Aorta (tissue), 5 donors: Measurements from ENCODE around the gene AQR. TPM values are rescaled to one million over a fixed set of nuclear protein-coding genes. Genes with fewer than 3 reads are reported as not detected.

Experiments
- ATAC-seq: fragments of 200-7000 bp; cut with Tn5 transposase; one replicate; pipeline ENCODE4 v1.9.1; 2022; ENCODE audit warnings: moderate library complexity; ENCODE audit not compliant: low FRiP score
- DNase-seq, 2 donors: peaks; one replicate each; pipeline ENCODE4 v3.0.0-alpha.2; 2020
- H3K27ac ChIP-seq, 2 donors: one replicate each; pipeline ENCODE4 v1.5.1; 2013; ENCODE audit warnings: low read length in 2 of 2, mild to moderate bottlenecking in 2 of 2, moderate library complexity in 2 of 2, control low read depth in 1 of 2, inconsistent platforms in 1 of 2, low read depth in 1 of 2
- H3K27me3 ChIP-seq, 2 donors: one replicate each; pipeline ENCODE4 v1.6.1; 2013; ENCODE audit warnings: control low read depth in 1 of 2, low read length in 1 of 2, mild to moderate bottlenecking in 1 of 2, moderate library complexity in 1 of 2; ENCODE audit not compliant: insufficient read depth in 2 of 2, control insufficient read depth in 1 of 2
- H3K36me3 ChIP-seq, 2 donors: one replicate each; pipeline ENCODE4 v1.6.1; 2013; ENCODE audit warnings: control low read depth in 1 of 2, low read length in 1 of 2, mild to moderate bottlenecking in 1 of 2; ENCODE audit not compliant: insufficient read depth in 2 of 2, control insufficient read depth in 1 of 2
- H3K4me1 ChIP-seq, 2 donors: one replicate each; pipeline ENCODE4 v1.6.1; 2013; ENCODE audit warnings: low read length in 2 of 2, control low read depth in 1 of 2, mild to moderate bottlenecking in 1 of 2, moderate library complexity in 1 of 2; ENCODE audit not compliant: insufficient read depth in 2 of 2, control insufficient read depth in 1 of 2
- H3K4me3 ChIP-seq, 2 donors: one replicate each; pipeline ENCODE4 v1.5.1; 2013; ENCODE audit warnings: low read length in 2 of 2, control low read depth in 1 of 2, mild to moderate bottlenecking in 1 of 2
- H3K9me3 ChIP-seq: one replicate; pipeline ENCODE4 v1.6.1; 2013; ENCODE audit warnings: mild to moderate bottlenecking, low read length; ENCODE audit not compliant: control insufficient read depth
- WGBS, 2 donors: extraction: QIAGEN DNeasy Blood & Tissue Kit; methylation state at CpG; one replicate each; pipeline ENCODE4 v1.1.7; 2013; 5-methylcytosine and 5-hydroxymethylcytosine counted together
- intact Hi-C, 2 donors: fragments of 100-400 bp; cut with DNase I; formaldehyde crosslinking; loops; one replicate each; pipeline versions ENCODE4 v1.14.2 to v1.15.0; 2022
- polyA plus RNA-seq, 2 donors: library from polyadenylated mRNA; stranded (reverse); fragments of 200-250 nt; gene quantifications; one replicate each; pipeline ENCODE4 v1.2.3, GENCODE V29; 2013
- total RNA-seq, 2 donors: library from RNA; stranded (reverse); fragmentation: NEBNext Ultra II Directional; extraction: Animal tissue kit (Norgen Biotek cat#: 25700); gene quantifications; one replicate each; pipeline ENCODE4 v1.2.1, GENCODE V29; 2021
- donor health status: healthy with polysubstance abuse.
- donor health status: Bipolar disorder and iron deficiency.
- donor health status: DM: no; HTN: no; CAD: no.
- donor health status: DM: no; HTN: no; CAD: no.
- donor health status: DM: yes; HTN: yes; CAD: no.

Gene AQR
- total and polyA plus RNA-seq, 4 donors: 3.8 to 28.9 (median 19.8) TPM

DNA sequence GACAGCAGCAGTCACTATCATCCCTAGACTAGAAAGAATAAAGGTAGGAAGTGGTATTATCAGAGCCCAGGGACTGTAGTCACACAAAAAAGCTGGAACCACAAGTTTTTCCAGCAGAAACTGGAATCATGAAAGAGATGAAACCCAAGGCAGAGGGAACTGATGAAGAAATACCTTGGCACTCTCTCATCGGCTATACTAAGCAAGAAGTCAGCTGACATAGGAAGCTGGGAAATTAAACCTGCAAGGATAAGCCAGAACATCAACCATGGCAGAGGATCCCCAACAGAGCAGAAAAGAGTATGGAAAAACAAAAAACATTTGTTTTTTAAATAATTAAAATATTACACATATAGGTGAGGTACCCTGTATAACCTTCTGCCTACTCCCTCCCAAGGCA is 86.5 kb downstream of the AQR start:
- H3K4me3 ChIP-seq: no peak overlapping the region
- DNase-seq (no peak), ATAC-seq (no peak)
- peaks cover 0 to 4% of the 10 kb centered on the region in 2 donors for H3K36me3 ChIP-seq
- 92% methylated on average over 1 of the region's 1 CpG for WGBS, 2 donors
- H3K27me3 ChIP-seq: no peaks in the 10 kb centered on the region
- intact Hi-C loops: no loop called here
- H3K27ac ChIP-seq: no peak overlapping the region
- H3K9me3 ChIP-seq: no peaks in the 10 kb centered on the region
- no peaks in the 10 kb centered on the region for H3K4me1 ChIP-seq

DNA sequence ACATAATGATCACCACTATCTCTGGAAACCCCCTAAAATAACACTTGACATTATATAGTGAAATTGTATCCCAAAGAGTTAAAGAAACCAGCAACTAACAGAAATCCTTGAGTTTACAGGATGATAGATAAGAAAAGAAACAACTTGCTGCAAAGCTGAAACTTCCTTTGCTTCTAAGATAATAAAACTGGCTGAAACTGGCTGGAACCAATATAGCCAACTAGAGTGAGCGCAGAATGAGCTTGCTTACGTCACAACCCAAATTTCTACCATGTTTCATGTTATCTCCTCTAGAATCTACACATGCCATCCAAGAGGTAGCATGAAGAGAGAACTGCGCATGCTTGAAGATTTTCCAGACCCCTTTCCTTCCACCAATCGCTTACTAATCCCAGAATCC is 90.4 kb downstream of the AQR start:
- no peak overlapping the region for H3K27ac ChIP-seq
- H3K27me3 ChIP-seq: no peaks in the 10 kb centered on the region
- WGBS, 2 donors: 71% methylated on average over 4 of the region's 4 CpGs
- H3K36me3 ChIP-seq: peaks cover 0 to 4% of the 10 kb centered on the region in 2 donors
- no peaks in the 10 kb centered on the region for H3K9me3 ChIP-seq
- DNase-seq (no peak), ATAC-seq (no peak)
- H3K4me1 ChIP-seq: no peaks in the 10 kb centered on the region
- H3K4me3 ChIP-seq: no peak overlapping the region
- intact Hi-C loops: no loop called here

DNA sequence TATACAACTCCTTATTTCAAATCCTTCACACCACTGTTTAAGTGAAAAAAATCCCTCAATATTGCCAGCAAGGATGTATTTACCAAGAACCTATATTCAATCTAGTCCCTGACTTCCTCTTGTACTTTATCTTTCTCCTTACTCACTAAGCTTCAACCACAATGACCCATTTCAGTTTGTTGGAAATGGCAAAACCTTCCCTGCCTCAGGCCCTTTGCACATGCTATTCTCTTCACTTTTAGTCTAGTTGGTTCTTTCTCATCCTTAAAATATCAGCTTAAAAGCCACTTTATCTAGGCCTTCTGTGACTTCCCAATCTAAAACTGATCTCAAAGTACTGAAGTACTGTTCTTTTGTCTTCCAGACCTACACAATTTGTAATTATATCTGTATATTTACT is 92.9 kb downstream of the AQR start:
- Histone ChIP-seq H3K4me3 (no peak overlapping the region), H3K9me3 (no peaks in the 10 kb centered on the region), H3K27ac (no peak overlapping the region), H3K27me3 (no peaks in the 10 kb centered on the region), H3K4me1 (no peaks in the 10 kb centered on the region), H3K36me3 (peaks cover 0 to 1% of the 10 kb centered on the region in 2 donors)
- DNase-seq (no peak), ATAC-seq (no peak)
- intact Hi-C loops: no loop called here

DNA sequence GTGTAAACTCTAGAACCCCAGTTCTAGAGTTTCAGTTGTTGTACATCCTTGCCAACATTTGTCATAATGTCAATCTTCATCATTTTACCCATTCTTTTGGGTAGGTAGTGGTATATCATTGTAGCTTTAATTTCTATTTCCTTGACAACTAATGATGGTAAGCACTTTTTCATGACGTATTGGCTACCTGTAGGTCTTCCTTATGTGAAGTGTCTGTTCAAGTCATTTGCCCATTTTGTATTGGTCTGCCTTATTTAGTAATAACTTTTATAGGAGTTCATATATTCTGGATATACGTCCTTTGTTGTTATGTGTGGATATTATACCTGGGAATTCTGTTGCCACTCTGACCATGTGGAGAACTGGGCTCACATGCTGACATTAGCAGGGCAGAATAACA is 100.4 kb downstream of the AQR start:
- no peak overlapping the region for H3K4me3 ChIP-seq
- intact Hi-C loops: no loop called here
- ATAC-seq (no peak), DNase-seq (no peak)
- H3K27me3 ChIP-seq: no peaks in the 10 kb centered on the region
- WGBS, 2 donors: 96 to 99% methylated on average over 2 of the region's 2 CpGs
- peaks cover 0 to 4% of the 10 kb centered on the region in 2 donors for H3K36me3 ChIP-seq
- no peak overlapping the region for H3K27ac ChIP-seq
- H3K4me1 ChIP-seq: peaks cover 0 to 2% of the 10 kb centered on the region in 2 donors
- H3K9me3 ChIP-seq: no peaks in the 10 kb centered on the region

DNA sequence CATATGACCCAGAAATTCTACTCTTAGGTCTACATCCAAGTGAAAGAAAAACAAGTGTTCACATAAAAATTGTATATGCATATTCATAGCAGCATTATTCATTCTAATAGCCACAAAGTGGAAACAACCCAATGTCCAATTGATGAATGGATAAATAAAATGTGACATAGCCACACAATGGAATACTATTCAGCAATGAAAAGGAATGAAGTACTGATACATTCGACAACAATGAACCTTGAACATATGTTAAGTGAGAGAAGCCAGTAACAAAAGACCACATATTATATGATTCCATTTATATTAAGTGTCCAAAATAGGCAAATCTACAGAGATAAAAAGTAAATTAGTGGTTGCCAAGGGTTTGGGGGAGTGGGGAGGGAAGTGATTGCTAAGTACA is 104.0 kb downstream of the AQR start:
- no peak for ATAC-seq

DNA sequence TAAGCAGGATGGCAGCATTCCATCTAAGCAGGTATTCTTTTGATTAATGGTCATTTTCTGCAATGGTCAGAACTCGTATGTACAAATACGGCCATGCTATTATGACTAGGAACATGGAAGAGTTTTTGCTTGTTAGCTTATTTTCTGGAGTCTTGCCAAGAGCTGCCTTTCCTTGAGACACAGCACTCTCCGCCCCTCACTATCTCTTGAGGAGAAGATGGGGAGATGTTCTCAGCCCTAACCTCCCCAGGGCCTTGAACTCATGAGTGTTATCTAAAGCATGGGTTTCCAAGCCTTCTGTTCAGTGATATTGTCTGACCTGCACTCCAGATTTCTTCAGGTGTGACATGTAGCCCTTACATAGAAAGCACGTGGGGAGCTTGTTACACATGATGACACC is 108.3 kb downstream of the AQR start:
- H3K36me3 ChIP-seq: peaks cover 0 to 8% of the 10 kb centered on the region in 2 donors
- no peak for DNase-seq
- no peak overlapping the region for H3K4me3 ChIP-seq
- H3K27me3 ChIP-seq: no peaks in the 10 kb centered on the region
- H3K9me3 ChIP-seq: no peaks in the 10 kb centered on the region
- no peaks in the 10 kb centered on the region for H3K4me1 ChIP-seq
- no peak overlapping the region for H3K27ac ChIP-seq
- 87 to 93% methylated on average over 4 of the region's 4 CpGs for WGBS, 2 donors
- intact Hi-C loops: no loop called here
- ATAC-seq: no peak

More for the DNA sequence above, 104.0 kb downstream of the AQR start:
- intact Hi-C loops: no loop called here
- Histone ChIP-seq H3K36me3 (peaks cover 0 to 8% of the 10 kb centered on the region in 2 donors), H3K27ac (no peak overlapping the region), H3K9me3 (no peaks in the 10 kb centered on the region), H3K4me3 (no peak overlapping the region), H3K27me3 (no peaks in the 10 kb centered on the region), H3K4me1 (no peaks in the 10 kb centered on the region)
- WGBS, 2 donors: 95 to 99% methylated on average over 1 of the region's 1 CpG
- no peak for DNase-seq

DNA sequence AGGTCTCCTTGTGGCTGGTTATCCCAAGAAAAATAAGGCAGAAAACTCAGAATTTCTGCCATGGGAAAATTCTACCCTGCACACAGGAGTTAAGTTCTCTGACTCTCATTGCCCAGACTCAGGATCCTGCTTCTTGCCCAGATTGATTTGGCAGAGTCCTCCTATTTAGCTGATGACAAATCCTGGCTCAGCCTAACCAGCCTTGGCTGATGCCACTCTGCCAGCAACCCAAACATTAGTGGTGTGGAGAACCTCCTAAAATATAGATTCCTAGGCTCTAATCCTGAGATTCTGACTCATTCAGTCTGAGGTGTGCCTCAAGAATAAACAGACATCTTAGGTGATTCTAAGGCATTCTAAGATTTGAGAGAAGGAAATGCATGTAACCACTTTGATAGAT is 113.6 kb downstream of the AQR start:
- H3K4me3 ChIP-seq: no peak overlapping the region
- intact Hi-C loops: loop anchor here in 1 of 2 donors (2.0 to 5.0 kb wide), 4 partner anchors 15 to 134 kb away; partner anchors contain the start of gene ACTC1
- H3K36me3 ChIP-seq: no peaks in the 10 kb centered on the region
- DNase-seq (peak in 1 of 2 donors; percentile 61), ATAC-seq (peak; percentile 77)
- no peaks in the 10 kb centered on the region for H3K27me3 ChIP-seq
- no peak overlapping the region for H3K27ac ChIP-seq
- H3K4me1 ChIP-seq: peaks cover 4 to 10% of the 10 kb centered on the region in 2 donors
- no peaks in the 10 kb centered on the region for H3K9me3 ChIP-seq

DNA sequence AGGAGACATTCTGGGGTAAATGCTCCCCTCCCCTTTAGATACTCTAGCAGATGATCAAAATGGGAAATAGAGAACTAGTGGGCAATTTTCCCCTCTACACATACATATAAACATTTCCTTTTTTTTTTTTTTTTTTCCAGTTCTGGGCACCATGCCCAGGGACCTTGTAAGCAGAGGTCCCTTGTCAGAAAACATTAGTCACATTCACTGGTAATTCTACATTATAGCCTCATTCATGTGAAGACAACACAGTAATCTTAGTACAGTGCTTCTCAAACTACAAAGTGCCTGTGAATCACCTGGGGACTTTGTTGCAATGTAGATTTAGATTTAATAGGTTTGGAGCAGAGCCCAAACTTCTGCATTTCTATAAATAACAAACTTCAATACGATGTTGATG is 114.1 kb downstream of the AQR start:
- peak; percentile 67 for ATAC-seq
- 3 to 5% methylated on average over 1 of the region's 1 CpG for WGBS, 2 donors
- H3K4me3 ChIP-seq: no peak overlapping the region
- H3K27me3 ChIP-seq: no peaks in the 10 kb centered on the region
- no peak overlapping the region for H3K27ac ChIP-seq
- no peaks in the 10 kb centered on the region for H3K36me3 ChIP-seq
- intact Hi-C loops: loop anchor here in 1 of 2 donors (2.0 to 5.0 kb wide), 3 partner anchors 15 to 133 kb away; partner anchors contain the start of gene ACTC1
- no peak for DNase-seq
- H3K4me1 ChIP-seq: peaks cover 4 to 10% of the 10 kb centered on the region in 2 donors
- H3K9me3 ChIP-seq: no peaks in the 10 kb centered on the region

DNA sequence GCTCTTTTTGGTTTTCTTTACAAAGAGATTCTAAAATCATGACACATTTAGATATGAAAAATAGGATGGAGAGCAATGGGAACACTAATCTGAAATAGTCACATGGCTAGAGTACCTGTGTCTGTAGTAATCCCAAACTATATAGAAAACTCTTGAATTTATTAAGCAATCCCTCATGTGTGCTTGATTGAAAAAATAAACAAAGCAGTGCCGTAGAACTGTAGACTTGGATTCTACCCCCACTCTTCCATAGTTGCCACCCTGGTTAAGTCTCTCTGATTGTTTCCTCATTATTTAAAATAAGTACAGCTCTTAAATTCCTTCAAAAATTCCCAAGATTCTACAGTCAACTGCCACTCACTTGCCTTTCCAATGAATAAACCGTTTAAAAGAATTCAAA is 115.3 kb downstream of the AQR start:
- no peaks in the 10 kb centered on the region for H3K27me3 ChIP-seq
- intact Hi-C loops: loop anchor here in 1 of 2 donors (2.0 kb wide), 1 partner anchor 13 kb away; no protein-coding TSS in a partner anchor
- ATAC-seq (no peak), DNase-seq (no peak)
- 31 to 39% methylated on average over 2 of the region's 2 CpGs for WGBS, 2 donors
- peaks cover 4 to 10% of the 10 kb centered on the region in 2 donors for H3K4me1 ChIP-seq
- H3K27ac ChIP-seq: peak overlapping the region in 1 of 2 donors; percentile 67
- no peaks in the 10 kb centered on the region for H3K36me3 ChIP-seq
- no peaks in the 10 kb centered on the region for H3K9me3 ChIP-seq
- H3K4me3 ChIP-seq: no peak overlapping the region
